Ishikawa (cell line): ENCODE results near the gene NKIRAS1.

Experiments
- CEBPB ChIP-seq: IDR thresholded peaks from 2 replicates; pipeline ENCODE4 v1.6.1; 2012
- CREB1 ChIP-seq: IDR thresholded peaks from 2 replicates; pipeline ENCODE4 v1.6.1; 2012; ENCODE audit warnings: low read depth
- EGR1 ChIP-seq: IDR thresholded peaks from 2 replicates; pipeline ENCODE4 v1.6.1; 2012
- EP300 ChIP-seq: IDR thresholded peaks from 2 replicates; pipeline ENCODE4 v1.6.1; 2012; ENCODE audit warnings: borderline replicate concordance
- FOXM1 ChIP-seq: IDR thresholded peaks from 2 replicates; pipeline ENCODE4 v1.6.1; 2012; ENCODE audit warnings: low read depth, borderline replicate concordance
- NFIC ChIP-seq: IDR thresholded peaks from 2 replicates; pipeline ENCODE4 v1.6.1; 2012
- RAD21 ChIP-seq: IDR thresholded peaks from 2 replicates; pipeline ENCODE4 v1.6.1; 2012; ENCODE audit warnings: low read depth
- TAF1 ChIP-seq: IDR thresholded peaks from 2 replicates; pipeline ENCODE4 v1.6.1; 2012; ENCODE audit warnings: low read depth, mild to moderate bottlenecking
- TCF12 ChIP-seq: IDR thresholded peaks from 2 replicates; pipeline ENCODE4 v1.6.1; 2012; ENCODE audit warnings: low read depth
- TEAD4 ChIP-seq: IDR thresholded peaks from 2 replicates; pipeline ENCODE4 v1.6.1; 2012
- YY1 ChIP-seq: IDR thresholded peaks from 2 replicates; pipeline ENCODE4 v1.6.1; 2012; ENCODE audit warnings: low read depth
- ZBTB7A ChIP-seq: IDR thresholded peaks from 2 replicates; pipeline ENCODE4 v1.6.1; 2012; ENCODE audit warnings: low read depth
- TF ChIP-seq, protein P1 (sequence below): IDR thresholded peaks from 2 replicates; pipeline ENCODE4 v1.6.1; 2012; ENCODE audit warnings: low read depth, mild to moderate bottlenecking
- TF ChIP-seq, protein P2 (sequence below): IDR thresholded peaks from 2 replicates; pipeline ENCODE4 v1.6.1; 2012
- TF ChIP-seq, protein P3 (sequence below): IDR thresholded peaks from 2 replicates; pipeline ENCODE4 v1.6.1; 2012

NKIRAS1 gene

DNA sequence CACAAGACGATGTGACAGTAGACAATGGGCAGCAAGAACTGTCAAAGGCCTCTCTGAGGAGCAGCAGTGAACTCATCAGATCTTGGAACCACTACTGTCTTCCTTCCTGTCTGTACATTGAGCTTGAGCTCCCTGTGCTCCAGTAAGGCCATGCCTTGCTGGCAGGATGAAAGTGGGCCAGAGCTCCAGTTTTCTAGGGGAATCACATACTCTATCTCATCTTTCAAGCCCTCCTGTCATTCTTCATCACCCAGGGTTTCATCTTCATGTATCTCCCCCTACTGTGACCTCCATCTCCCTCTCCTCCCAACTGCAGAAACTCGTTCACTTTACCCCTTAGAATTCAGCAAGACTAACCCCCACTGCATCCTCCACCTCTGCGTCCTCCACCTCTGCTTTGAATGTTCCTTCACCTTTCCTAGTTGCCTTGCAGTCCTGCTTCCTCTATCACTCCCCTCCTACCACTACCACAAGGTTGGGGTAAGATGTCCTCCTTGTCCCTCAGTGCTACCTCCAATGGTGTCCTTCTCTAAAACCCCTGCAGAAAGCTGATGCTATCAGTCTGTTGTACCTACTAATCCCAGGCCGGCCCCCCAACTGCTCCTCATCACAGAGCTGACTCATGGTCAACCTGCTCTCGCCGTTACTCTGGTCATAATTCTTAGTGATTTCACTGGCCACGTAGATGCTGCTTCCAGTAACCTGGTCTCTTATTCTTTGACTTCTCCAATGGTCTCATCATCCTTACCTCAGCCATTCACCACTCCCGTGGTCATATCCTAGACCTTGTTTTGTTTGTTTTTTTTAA is 22.3 kb downstream of the NKIRAS1 start:
- no peak for TF ChIP-seq TCF12
- no peak for TF ChIP-seq ZBTB7A
- TF ChIP-seq CEBPB, result no peak
- no peak for TF ChIP-seq EP300
- TF ChIP-seq, protein P1, sequence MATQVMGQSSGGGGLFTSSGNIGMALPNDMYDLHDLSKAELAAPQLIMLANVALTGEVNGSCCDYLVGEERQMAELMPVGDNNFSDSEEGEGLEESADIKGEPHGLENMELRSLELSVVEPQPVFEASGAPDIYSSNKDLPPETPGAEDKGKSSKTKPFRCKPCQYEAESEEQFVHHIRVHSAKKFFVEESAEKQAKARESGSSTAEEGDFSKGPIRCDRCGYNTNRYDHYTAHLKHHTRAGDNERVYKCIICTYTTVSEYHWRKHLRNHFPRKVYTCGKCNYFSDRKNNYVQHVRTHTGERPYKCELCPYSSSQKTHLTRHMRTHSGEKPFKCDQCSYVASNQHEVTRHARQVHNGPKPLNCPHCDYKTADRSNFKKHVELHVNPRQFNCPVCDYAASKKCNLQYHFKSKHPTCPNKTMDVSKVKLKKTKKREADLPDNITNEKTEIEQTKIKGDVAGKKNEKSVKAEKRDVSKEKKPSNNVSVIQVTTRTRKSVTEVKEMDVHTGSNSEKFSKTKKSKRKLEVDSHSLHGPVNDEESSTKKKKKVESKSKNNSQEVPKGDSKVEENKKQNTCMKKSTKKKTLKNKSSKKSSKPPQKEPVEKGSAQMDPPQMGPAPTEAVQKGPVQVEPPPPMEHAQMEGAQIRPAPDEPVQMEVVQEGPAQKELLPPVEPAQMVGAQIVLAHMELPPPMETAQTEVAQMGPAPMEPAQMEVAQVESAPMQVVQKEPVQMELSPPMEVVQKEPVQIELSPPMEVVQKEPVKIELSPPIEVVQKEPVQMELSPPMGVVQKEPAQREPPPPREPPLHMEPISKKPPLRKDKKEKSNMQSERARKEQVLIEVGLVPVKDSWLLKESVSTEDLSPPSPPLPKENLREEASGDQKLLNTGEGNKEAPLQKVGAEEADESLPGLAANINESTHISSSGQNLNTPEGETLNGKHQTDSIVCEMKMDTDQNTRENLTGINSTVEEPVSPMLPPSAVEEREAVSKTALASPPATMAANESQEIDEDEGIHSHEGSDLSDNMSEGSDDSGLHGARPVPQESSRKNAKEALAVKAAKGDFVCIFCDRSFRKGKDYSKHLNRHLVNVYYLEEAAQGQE, result no peak
- TF ChIP-seq FOXM1, result no peak
- TF ChIP-seq TAF1, result no peak
- TF ChIP-seq NFIC, result no peak
- TF ChIP-seq, protein P2, sequence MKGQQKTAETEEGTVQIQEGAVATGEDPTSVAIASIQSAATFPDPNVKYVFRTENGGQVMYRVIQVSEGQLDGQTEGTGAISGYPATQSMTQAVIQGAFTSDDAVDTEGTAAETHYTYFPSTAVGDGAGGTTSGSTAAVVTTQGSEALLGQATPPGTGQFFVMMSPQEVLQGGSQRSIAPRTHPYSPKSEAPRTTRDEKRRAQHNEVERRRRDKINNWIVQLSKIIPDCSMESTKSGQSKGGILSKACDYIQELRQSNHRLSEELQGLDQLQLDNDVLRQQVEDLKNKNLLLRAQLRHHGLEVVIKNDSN, result no peak
- no peak for TF ChIP-seq EGR1
- TF ChIP-seq TEAD4, result no peak
- TF ChIP-seq YY1, result no peak

DNA sequence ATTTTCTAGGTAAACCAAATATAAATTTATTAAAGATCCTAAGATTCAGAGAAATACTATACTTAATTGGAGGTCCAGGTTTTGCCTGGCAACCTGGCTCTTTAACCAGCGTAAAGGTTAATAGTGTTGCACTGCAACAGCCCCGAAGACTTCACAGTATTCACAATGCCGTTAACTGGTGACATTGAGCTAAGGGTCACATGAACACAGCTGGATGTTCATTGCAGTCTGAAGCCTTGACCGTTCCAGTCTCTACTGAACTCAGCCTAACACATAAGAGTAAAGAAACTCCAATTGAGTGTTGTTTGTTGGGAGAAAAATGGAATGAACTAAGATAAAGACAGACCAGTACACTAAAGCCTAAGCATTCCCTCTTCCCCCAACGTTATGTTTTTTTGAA is 26.8 kb downstream of the NKIRAS1 start:
- TF ChIP-seq TAF1 (no peak), RAD21 (no peak), EGR1 (no peak)

DNA sequence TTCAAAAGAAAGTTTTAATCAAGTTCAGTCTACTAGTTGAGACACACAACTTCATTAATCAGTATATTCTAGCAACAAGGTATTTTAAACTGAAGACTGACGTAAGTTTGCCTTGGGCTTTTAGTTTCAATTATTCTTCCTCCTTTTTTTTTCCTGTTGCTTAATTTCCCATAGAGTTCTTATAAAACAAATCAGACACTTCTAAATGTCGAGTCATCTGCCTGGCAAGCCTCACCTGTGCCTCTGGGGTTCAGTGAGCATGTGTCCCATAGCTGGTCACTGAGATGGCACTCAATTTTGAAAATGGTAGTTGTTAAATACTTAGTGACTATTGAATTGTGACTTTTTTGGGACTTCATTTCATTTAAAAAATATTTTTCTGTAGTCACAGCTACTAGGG is 27.4 kb downstream of the NKIRAS1 start:
- TF ChIP-seq RAD21 (no peak), NFIC (no peak), TEAD4 (no peak), YY1 (no peak)

DNA sequence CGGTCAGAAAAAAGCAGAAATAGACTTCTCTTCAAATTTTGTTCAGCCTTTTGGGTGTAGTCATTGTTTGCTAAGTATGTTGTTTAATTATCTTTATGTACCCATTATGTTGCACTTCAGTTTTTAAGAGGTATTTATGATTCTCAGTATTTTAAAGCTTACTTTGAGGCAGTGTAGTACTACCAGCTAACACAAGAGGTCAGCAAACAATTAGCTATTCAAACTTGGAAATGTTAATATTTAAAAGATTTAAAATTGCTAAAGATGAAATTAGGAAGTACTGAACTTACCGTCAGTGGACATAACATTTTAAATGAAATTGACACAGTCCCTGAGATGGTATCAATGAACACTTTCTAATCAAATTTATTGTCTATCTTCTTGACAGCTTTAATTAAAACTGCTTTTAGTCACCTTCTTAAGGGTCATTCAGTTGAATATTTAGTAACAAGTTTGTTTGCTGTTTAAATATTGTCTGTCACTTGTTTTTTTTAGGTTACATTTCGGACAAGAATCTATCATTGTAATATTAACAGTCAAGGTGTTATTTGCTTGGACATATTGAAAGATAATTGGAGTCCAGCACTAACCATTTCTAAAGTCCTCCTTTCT is 28.1 kb downstream of the NKIRAS1 start:
- no peak for TF ChIP-seq CREB1
- TF ChIP-seq RAD21, result peak; percentile 62

DNA sequence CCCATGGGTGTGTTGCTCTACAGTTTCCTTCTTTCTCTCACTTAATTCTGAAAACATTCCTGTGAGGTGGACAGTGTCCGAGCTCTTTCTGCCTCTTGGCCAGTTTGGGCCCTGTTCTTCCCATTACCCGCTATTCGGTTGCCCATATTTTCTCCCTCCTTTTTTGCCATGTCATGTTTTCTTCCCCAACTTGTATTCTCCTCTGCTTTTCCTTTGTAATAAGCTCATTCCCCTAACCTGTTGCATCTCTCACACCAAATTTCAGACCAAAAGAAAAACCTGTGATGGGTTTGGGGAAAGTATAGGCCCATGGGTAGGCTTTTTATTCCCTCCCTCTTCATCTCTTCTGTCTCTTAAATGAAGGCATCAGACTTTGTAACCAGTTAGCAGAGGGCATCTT is 30.5 kb downstream of the NKIRAS1 start:
- no peak for TF ChIP-seq TAF1
- TF ChIP-seq, protein P3, sequence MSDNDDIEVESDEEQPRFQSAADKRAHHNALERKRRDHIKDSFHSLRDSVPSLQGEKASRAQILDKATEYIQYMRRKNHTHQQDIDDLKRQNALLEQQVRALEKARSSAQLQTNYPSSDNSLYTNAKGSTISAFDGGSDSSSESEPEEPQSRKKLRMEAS, result no peak
- TF ChIP-seq, protein P2, result no peak
- TF ChIP-seq EP300, result no peak

DNA sequence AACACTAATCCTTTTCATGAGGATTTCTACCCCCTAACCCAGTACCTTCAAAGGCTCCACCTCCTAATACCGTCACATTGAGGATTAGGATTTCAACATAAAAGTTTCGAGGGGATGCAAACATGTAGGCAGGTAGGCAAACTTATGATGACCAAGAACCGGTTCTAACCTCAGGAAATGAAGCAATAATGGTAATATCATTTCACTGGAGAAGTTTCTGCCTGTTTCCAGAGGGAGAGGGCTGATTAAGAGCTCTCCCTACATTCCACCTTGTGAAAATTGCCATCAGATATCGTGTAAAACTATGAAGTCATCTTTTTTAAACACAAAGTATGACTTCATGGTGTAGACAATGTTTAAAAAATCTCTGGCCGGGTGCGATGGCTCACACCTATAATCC is 31.6 kb downstream of the NKIRAS1 start:
- TF ChIP-seq NFIC, result no peak
- TF ChIP-seq EP300, result no peak

DNA sequence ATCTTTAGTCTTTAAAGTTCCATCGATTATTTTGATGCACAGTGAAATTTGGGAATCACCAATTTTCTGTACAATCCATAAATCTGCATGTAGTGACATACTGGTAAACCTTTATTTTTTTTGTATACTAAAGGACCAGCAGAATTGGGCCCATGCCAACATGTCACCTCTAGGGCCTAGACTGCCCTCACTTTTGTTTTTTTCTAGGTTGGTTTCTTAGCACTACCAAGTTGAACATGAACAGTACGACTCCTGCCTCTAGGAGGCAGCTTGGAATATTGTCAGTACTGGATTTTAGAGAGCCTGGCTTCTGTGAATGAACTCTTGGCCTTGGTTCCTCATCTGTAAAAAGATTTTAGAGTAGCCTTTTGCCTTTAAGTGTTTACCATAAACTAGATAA is 32.3 kb downstream of the NKIRAS1 start:
- TF ChIP-seq FOXM1, result no peak

DNA sequence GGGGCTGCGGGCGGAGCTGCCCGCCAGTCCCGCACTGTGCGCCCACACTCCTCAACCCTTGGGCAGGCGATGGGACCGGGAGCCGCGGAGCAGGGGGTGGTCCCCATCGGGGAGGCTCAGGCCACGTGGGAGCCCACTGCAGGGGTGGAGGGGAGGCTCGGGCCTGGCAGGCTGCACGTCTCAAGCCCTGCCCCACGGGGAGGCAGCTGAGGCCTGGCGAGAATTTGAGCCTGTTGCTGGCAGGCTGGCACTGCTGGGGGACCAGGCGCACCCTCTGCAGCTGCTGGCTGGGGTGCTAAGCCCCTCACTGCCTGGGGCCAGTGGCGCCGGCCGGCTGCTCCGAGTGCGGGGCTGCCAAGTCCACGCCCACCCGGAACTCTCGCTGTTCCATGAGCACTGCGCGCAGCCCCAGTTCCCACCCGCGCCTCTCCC is 34.3 kb downstream of the NKIRAS1 start:
- TF ChIP-seq TEAD4 (no peak), TAF1 (no peak), EGR1 (no peak), CEBPB (no peak), NFIC (no peak), RAD21 (no peak), EP300 (no peak), TCF12 (no peak), YY1 (no peak), CREB1 (no peak), FOXM1 (no peak), ZBTB7A (no peak)
- TF ChIP-seq, protein P2, result no peak
- TF ChIP-seq, protein P1, result no peak
- TF ChIP-seq, protein P3, result no peak
